Eye (tissue), 1 donor: ENCODE measurements around the gene CERS6.

Experiments
- DNase-seq: peaks from one replicate; pipeline ENCODE4 v3.0.0-alpha.2; 2015

Gene CERS6

GRCh38 chr2:168712053-168712452 is 256.0 kb downstream of the CERS6 start:
- DNase-seq: no peak

GRCh38 chr2:168713325-168713724 is 257.3 kb downstream of the CERS6 start:
- no peak for DNase-seq

GRCh38 chr2:168715849-168716248 is 259.8 kb downstream of the CERS6 start:
- DNase-seq: no peak

- DNase-seq: no peak
Observed at GRCh38 chr2:168716839-168717238, 260.8 kb downstream of the CERS6 start.

- no peak for DNase-seq
Observed at GRCh38 chr2:168717790-168718502, 261.9 kb downstream of the CERS6 start.

DNA sequence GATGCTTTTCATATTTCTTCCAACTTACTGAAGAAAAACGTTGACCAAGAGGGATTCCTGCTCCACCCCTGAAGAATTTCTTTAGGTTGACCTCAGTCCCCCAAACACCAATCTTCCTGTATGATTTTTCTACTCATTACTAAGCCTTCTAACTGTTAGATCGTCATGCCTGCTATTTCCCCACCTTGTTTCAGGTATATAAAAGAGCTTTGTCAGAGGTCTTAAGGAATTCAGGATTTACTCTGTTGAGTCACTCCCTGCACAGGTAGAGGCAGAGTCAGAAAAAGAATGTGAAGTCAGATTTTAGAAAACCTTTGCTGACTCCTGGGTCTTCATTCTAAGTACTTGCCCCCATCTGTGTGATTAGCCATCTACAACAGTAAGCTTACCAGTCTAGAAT is 262.6 kb downstream of the CERS6 start:
- DNase-seq: no peak

GRCh38 chr2:168719446-168719845 is 263.4 kb downstream of the CERS6 start:
- DNase-seq: no peak

DNA sequence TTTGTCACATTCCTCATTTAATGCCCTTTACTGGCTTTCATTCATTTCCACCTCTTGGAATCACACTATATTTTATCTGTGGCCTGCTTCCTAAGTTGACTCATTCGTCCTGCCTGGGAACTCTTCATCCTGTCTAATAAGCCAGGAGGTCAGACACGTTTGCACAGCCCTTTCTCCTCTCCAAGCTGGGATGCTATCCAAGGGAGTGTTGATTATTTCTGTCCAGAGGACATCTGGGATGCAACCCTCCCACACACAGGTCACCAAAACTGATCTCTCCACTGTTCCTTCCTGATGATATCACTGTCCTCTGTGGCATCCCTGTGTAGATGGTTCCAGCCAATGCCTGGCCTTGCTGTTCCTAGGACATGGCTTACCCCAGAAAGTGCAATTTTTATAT is 266.5 kb downstream of the CERS6 start:
- DNase-seq: no peak

GRCh38 chr2:168723275-168723899 is 267.3 kb downstream of the CERS6 start:
- DNase-seq: no peak

DNA sequence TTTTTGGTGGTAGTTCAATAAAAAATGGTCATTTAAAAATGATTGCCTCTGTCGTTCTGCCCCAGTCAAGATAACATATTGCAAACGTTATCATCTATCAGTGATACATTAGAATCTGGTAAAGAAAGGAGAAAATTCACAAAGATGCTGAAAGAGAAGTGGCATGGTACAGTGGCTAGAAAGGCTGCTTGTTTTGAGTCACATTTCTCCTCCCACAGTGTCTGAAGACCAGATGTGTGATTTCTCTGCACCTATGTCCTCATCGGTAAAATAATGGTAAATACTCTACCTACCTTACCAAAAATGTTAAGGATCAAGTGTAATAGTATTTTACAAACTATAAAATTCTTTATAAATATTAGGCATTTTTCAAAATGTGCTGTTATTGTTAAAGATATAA is 270.3 kb downstream of the CERS6 start:
- no peak for DNase-seq

GRCh38 chr2:168727904-168728470 is 271.9 kb downstream of the CERS6 start:
- DNase-seq: no peak

DNA sequence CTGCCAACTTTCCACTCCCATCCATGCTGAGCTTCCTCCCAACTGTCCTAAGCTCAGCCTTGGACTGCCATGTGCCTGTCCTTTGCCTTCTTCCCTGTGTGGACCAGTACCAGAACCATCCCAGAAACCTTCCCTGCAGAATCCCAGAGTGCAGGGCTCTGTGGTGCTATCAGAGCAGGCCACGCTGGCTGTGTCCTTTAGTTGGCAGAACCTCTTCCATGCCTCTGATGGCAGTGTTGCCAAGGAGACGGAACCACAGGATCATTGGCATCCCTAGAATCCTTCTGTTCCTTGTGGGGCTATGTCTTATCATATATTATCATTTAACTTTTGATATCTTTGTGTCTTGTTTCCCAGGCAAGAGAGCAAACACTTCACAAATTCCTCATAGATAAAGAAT is 273.4 kb downstream of the CERS6 start:
- DNase-seq: no peak

- peak; percentile 81 for DNase-seq
Observed at GRCh38 chr2:168730344-168730743, 274.3 kb downstream of the CERS6 start.

DNA sequence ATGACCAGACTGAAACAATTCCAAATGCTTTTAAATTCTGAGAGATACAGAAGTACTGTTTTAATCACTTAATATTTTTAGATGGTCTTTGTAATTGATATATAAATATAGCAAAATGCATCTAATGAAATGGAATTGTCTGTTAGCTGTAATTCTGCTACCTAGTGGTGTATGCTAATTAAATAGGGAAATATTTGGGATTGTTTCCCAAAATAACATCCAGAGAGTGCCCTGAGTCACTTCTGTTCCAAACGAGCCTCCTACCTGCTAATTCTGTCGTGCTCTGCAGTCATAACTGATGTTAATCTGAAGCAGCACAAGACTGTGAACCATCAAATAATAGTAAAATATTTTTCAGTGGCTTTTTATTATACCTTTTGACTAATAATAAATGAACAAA is 274.9 kb downstream of the CERS6 start:
- no peak for DNase-seq

DNA sequence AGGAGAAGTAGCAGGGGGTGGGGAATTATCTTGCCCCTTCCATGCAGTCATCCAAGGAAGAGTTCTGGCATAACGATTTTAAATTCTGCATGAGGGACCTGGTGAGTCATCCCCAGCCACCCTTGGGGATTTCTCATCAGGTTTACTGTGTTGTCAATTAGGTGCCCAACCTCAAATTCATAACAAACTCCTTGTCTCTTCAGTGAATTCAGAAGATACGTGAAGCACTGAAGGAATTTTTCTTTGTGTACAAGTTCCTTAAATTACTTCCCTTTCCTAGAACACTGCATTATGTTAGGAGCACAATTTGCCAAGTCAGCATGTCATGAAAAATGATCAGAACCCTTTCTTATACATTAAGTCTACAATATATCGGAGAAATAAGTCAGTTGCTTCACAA is 275.5 kb downstream of the CERS6 start:
- peak; percentile 50 for DNase-seq

DNA sequence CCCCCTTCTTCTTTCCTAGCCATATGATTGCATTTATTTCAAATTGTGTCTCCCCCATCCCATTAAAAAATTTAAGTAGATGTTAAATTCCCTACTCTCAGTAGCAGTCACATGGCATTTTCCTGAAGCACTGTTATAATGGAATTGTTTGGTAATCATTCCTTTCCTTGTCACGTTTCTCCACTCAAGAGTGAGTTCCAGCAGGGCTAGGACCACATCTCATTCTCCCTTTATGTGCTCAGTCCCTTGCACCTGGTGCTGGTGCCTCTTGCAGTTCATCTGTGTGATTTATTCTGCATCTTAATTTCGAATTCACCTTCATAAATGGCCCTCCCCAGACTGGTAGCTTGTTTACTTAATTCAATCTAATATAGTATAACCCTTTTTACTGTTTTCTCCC is 276.0 kb downstream of the CERS6 start:
- DNase-seq: no peak

- DNase-seq: no peak
Observed at GRCh38 chr2:168732506-168732905, 276.4 kb downstream of the CERS6 start.

- no peak for DNase-seq
Observed at GRCh38 chr2:168734199-168734760, 278.2 kb downstream of the CERS6 start.

- peak; percentile 67 for DNase-seq
Observed at GRCh38 chr2:168736649-168737445, 280.8 kb downstream of the CERS6 start.

GRCh38 chr2:168738062-168738461 is 282.0 kb downstream of the CERS6 start:
- DNase-seq: no peak

- DNase-seq: no peak
Observed at GRCh38 chr2:168740360-168740759, 284.3 kb downstream of the CERS6 start.

- DNase-seq: no peak
Observed at GRCh38 chr2:168740788-168741187, 284.7 kb downstream of the CERS6 start.

DNA sequence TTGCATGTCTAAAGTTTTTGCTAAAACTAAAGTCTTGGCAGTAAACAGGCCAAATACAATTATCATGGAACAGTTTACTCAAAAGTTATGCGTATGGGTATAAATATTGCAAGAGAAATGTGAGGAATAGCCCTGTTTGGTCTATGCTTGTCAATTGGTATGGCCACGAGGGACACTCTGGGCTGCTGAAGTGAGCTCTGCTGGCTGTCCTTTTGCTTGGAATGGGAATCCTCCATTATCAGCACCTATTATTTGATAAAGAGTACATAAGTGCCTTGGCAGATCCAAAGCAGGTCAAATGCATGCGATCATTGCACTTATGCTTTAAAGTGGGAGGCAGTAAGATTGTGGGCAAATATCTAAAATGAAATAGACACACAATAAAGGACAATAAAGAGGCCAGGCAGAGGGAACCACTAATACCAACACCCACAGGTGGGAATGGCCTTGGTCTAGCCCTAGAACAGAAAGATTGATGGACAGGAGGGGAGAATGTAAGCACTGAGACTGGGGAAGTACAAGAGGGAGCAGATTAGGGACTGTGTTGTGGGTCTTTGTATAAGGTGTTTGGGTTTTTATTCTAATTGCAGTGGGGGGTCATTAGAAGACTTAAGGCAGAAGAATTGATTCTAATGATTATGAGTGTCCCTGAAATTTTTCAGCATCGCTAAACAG is 286.3 kb downstream of the CERS6 start:
- peak; percentile 38 for DNase-seq
